HG02678 (cell line): ENCODE results near the gene ANAPC2.

Source experiments
- ATAC-seq: cut with Tn5 transposase; IDR thresholded peaks from one replicate; pipeline ENCODE4 v1.9.1; 2021; ENCODE audit warnings: mild to moderate bottlenecking, moderate library complexity; ENCODE audit not compliant: unreplicated experiment

Gene ANAPC2

DNA sequence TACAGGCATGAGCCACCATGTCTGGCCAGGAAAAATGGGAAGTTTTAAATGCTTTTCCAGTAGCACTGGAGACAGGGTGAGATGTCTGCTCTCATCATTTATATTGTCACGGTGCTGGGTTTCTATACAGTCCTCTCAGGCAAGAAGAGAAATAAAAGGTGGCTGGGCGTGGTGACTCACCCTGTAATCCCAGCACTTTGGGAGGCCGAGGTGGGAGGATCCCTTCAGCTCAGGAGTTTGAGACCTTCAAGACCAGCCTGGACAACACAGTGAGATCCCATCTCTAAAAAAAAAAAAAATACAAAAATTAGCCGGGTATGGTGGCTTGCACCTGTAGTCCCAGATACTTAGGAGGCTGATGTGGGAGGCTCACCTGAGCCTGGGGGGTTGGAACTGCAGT is 54.2 kb downstream of the ANAPC2 start:
- ATAC-seq, result no peak

DNA sequence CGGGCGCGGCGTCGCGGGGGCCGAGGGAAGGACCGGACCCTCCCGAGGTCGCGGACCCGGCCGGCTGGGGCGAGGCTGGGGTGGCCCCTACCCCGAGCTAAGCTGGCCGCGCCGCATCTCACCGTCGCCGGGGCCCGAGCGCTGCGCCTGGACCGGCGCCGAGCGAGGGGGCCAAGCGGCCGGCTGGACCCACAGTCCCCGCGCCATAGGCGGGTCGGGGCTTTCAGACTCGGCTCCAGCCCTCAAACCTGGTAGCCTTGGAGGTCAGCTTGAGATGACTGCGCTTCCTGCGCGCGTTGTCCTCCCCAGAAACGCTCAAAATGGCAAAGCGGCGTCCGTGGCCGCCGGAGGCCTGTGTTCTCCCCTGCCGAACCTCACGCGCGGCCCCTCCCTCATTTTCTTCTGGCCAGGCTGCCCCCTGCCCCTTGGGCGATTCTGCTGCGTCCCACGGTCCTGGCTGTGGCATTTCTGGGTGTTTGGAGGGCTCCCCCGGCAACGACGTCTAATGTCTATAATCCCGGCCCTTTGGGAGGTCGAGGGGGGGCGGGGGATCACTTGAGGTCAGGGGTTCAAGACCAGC is 58.1 kb downstream of the ANAPC2 start:
- peak; percentile 29 for ATAC-seq

DNA sequence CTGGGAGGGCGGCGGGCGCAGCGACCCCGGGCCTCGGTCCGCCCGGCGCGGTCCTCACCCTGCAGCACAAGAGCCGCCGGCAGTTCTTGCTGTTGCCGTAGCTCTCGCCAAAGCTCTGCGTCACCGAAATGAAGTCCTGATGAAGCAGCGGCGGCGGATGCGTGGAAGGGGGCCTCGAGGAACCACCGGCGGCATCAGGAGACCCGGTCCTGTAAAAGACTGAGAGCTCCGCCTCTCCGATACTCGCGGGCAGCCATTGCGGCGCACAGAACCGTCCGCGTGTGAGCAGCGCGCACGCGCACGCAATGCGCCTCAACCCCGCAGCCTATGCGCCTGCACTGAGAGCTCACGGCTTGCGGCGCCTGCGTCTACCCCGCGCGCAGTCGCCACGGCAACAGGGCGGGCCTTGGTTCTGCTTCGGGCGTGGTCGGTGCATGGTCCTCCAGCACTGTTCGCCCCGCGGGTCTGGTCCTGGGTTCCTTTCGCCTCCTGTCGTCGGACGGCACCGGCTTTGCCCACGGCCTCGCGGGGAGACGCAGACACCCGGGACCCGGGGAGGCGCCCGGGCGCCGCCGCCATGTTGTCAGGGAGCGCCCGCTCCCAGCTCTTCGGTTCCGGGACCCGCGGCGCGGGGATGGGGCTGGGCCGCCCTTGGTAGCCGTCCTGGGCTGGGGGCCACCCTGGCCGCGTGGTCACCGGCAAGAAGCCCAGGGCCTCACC is 58.7 kb downstream of the ANAPC2 start:
- peak; percentile 79 for ATAC-seq

DNA sequence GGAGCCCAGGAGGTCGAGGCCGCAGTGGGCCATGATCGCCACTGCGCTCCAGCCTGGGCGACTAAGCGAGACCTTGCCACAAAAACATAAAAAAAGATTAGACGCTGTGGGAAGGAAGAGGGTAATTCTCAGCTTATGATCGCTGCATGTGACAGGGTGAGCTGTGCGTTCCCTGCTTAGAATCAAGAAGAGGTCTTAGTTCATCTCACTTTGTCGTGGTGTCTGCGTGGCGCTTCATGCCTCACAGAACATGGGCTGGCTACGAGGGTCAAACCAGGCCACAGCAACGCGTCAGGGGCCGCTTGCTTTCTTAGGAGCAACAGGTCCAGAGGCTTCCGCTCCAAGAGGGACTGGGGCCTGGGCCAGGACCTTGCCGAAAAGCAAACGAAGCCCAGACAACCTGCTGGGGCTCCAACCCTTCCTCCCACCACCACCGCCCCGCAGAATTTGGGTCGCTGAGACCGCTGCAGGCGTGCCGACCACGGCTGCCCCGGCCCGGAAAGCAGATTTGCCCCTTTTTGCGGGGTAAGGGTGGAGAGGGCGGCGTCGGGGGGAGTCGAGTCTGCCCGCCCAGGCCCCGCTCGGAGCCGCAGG is 59.4 kb downstream of the ANAPC2 start:
- ATAC-seq, result no peak

DNA sequence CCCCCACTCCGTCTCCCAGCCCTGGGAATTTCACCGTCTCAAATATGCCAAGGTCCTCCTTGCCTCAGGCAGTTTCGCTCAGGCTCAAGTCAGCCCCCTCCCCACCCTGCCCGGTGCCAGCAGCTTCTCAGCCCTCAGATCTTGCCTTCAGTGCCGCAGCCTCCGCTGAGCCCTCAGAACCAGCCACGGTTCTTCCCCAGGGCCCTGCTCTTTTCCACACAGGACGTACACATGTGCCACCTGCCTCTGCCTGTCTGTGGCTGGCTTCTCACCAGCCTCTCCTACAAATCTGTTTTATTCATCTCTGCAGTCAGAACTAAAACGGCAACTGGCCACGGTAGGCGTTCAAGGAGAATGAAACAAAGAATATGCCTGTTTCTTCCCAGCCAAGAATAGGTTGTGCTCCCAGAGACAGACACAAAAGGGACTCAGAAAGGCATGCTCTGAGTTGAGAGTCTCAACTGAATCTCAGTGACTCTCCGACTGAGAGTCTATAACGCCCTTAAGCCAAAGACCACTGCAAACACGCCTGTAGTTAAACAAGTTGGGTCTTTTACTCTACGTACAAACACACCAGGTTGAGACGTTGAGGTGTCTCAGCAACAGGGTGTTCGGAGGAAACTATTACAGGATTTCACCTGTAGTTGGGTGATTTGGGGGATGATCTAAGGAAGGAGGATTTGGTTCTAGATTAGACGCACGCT is 60.0 kb downstream of the ANAPC2 start:
- ATAC-seq, result no peak

DNA sequence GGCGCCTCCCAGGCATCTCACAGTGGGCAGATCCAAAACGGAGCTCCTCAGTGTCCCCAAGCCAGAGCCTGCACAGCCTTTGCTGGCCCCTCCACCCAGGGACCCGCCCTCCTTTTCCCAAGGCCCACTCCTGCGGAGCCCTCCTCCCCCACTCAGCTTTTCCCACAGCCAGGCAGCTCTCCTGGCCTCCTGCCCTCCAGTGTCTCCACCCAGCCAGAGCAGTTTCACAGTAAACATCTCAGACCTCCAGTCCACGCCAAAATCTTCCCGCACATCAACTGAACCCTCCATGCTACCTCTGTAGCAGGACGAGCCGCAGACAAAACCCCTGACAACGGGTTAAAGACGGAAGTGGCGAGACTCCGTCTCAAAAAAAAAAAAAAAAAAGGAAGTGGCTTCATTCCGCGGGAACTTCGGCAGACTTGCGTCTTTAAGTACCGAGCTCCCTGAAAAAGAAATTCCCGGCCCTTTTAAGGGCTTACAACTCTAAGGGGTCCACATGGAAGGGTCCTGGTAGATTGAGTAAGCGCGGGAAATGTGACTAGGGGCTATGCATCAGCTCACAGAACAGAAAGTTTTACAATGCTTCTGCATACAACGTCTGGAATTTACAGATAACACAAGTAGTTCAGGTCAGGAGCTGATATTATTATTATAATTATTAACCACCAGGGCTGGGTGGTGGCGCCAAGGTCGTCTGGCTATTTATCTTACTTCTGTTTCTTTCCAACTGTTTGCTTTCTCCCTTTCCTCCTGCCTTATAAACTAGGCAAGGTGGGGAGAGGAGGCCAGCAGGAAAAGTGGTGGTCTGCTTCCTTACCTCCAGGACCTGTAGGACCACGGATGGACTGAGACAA is 60.8 kb downstream of the ANAPC2 start:
- no peak for ATAC-seq

DNA sequence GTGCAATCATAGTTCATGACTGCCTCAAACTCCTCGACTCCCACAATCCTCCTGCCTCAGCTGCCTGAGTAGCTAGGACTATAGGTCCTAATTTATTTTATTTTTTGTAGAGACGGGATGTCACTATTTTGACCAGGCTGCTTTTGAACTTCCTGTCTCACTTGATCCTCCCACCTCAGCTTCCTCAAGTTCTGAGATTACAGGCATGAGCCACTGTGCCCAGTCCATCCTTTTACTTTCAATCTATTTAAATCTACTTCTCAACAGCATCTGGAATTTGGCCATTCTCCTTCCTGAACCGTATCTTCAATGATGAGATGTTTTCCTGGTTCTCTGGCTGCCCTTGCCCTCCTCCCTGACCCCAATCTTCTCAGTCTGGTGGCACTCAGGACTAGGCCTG is 61.6 kb downstream of the ANAPC2 start:
- no peak for ATAC-seq
